Measurements from ENCODE around the gene SBK2.
"Not testable (repeated sequence)": the region's sequence is repeated elsewhere in the genome, so short reads cannot be mapped to it uniquely, and the experiment has no call there.

SBK2 gene

DNA sequence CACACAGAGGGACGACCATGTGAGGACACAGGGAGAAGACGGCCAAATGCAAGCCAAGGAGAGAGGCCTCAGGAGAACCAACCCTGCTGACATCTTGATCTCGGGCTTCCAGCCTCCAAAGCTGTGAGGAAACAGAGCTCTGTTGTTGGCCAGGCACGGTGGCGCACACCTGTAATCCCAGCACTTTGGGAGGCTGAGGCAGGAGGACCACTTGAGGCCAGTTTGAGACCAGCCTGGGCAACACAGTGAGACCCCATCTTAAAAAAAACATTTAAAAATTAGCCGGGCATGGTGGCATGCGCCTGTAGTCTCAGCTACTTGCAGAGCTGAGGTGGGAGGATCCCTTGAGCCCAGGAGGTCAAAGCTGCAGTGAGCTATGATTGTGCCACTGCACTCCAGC, 2.7 kb downstream of the SBK2 start:
- DNase-seq = not testable (repeated sequence)

DNA sequence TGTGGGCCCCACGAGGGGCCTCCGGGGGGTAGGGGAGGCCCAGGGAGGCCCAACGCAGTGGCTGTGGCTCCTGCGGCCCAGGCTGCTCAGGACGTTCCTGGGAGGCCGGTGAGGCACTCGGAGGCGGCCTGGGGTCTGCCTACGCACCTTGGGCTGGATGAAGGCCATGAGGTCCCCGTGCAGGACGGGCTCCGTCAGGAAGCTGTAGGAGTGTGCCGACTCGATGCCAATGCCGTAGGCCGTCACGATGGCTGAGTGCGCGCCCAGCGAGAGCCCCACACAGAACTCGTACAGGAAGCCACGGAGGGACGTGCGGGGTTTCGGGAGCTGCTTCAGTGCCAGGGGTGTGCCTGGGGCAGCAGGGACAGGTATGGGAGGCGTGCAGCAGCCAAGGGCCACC, 5.9 kb downstream of the SBK2 start:
- DNase-seq = no peak

DNA sequence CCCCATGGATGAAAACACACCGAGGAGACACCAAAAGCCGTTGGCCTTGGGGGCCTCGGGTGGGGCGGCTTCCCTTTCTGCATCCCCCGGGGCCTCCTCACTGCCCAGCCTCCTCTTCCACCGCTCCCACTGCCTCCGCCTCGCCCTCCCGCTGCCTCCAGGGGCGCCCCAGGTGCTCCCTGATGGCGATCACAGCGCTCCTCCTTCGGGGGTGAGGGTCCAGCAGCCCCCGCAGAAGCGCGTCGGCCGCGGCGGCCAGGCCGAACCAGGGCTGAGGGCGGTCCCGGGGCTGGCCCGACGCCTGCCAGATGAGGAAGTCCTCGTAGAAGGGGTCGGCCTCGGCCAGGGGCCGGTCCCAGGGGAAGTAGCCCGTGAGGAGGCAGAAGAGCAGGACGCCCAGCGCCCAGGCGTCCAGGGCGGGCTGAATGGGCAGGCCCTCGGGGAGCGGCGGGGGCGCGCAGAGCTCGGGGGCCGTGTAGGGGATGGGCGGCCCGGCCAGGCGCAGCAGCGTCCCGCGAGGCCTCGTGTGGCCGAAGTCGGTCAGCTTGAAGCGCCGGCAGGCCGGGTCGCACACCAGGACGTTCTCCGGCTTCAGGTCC, 7.2 kb downstream of the SBK2 start:
- DNase-seq = no peak

DNA sequence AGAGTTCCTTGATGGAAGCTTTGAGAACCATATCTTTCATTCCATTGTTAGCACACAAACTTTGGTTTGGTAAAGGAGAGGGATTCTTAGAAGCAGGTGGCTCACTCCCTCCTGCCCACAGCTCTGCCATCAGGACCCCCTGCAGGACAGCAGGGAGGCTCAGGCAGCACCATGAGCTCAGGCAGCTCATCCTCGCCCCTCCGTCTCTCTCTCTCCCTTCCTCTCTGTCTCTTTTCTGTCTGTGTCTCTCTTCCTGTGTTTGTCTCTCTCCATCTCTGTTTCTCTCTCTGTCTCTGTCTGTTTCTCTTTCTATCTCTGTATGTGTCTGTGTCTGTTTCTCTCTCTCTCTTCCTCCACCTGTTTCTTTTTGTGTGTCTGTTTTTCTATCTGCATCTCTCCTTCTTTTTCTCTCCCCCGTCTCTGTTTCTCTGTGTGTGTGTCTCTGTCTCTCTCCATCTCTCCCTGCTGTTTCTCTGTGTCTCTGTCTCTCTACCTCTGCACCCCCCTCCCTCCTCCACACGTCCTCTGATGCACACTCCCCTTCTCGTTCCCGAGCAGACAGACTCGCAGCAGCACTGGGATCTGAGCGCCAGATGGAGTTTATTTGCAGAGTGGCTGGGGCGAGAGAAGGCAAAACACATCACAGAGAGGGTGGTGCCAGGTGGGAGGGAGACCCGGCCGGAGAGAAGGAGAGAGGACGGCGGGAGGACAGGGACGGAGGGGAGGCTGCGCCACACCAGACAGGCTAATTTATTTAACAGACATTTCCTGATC, 8.7 kb downstream of the SBK2 start:
- DNase-seq = no peak

DNA sequence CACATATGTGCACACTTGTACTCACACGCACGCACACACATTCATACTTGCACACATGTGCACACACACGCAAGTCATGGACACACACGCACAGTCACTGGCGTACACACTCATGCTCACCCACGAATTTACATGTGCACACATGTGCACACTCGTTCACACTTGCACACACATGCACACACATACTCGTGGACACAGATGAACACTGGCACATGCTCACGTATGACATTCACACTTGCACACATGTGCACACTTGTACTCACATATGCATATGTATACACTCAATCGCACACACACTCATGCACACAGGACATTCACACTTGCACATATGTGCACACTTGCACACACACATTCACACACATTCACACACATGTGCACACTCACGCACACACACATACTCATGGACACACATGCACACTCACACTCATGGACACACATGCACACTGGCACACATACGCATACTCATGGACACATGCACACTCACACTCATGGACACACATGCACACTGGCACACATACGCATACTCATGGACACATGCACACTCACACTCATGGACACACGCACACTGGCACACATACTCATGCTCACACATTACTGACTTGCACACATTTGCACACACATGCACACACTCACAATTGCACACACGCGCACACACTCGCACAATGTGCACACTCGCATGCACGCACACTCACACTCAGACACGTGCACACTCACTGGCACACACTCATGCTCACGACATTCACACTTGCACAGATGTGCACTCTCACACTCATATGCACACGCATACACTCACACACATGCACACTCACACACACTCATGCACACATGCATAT, 9.5 kb downstream of the SBK2 start:
- DNase-seq = no peak

DNA sequence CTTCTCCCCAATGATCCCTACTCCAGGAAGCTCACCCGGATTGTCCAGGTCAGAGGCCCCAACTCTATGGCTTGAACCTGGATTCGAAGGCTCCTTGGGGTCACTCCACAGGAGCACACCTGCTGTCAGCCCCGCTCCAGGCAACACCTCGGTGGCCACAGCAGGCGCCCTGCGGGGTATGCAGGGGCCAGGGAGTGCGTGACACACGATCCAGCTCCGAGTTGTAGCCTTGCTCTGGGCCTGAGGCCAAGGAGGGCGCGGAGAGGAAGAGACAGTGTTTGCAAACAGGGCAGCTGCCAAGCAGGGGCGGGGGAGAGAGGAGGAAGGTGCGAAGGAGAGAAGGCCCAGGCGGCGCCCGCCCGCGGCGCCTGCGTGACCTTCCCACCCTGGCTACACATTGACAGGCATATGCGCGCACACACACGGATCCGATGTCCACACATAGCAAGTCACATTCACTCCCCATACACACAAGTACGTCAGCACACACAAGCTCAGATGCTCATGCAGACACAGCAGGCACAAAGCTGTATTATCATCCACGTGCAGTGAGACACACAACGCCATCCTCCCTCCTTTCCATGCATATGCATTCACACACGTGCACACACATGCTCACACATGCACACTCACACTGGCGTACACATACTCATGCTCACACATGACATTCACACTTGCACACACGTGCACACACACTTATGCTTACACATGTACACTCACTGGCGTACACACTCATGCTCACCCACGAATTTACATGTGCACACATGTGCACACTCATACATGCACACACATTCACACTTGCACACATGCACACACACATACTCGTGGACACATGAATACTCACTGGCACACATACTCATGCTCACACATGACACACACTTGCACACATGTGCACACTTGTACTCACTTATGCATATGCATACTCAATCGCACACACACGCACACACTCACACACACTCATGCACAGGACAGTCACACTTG, 10.4 kb downstream of the SBK2 start:
- peak in 1 of 2 donors; percentile 60 for DNase-seq

DNA sequence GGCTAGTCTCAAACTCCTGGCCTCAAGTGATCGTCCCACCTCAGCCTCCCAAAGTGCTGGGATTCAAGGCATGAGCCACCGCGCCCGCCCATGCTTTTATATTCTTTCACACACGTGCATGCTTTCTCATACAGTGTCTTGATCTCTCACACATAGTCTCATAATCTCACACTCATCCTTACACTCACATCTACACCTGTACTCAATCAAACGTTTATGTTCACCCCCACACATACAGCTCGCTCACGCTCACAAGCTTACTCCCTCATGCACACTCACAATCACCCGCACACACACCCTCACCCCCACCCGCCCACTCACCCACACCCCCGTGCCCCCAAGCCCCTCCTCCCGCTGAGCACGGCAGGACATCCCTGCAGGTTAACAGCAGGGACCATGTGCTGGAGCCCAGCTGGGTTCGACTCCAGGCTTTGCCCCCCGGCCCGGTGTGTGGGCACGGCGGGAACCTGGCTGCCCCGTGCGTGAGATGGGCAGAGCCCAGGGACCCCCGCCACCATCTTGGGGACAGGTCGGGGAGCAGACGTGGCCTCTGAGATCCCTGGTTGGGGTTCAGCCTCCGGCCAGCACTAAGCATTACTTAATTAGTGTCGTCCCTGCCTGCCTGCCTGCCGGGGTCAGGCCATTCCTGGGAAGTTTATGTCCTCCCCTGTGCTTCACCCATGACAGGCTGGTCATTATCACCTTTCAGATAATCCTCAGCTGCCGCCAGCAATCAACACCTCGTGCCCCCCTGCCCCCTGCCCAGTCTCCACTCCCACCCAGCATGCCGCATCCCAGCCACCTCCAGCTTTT, 11.4 kb downstream of the SBK2 start:
- DNase-seq = no peak

DNA sequence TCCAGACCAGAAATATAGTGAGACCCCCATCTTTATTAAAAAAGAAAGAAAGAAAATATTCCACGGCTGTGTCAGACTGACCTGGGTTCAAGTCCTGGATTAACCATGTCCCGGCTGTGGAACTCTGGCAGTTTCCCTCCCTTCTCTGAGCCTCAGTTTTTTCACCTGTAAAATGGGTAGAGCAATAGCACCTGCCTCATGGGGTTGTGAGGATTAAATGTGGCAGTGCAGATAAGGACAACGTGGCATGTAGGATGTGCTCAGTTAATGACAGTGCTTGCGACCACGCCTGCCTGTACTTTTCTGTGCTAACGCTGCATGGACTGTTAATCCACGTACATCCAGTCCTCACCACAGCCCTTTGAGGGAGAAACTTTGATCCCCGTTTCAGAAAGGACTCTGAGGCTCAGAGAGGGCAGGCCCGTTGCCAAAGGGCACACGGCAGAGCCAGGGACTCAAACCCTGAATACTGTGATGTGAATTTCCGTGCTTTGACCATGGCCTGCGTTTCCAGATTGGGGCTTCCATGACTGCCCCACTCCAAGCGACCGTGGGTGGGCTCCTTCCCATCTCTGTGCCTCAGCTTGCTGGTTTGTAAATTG, 16.1 kb downstream of the SBK2 start:
- no peak for DNase-seq

DNA sequence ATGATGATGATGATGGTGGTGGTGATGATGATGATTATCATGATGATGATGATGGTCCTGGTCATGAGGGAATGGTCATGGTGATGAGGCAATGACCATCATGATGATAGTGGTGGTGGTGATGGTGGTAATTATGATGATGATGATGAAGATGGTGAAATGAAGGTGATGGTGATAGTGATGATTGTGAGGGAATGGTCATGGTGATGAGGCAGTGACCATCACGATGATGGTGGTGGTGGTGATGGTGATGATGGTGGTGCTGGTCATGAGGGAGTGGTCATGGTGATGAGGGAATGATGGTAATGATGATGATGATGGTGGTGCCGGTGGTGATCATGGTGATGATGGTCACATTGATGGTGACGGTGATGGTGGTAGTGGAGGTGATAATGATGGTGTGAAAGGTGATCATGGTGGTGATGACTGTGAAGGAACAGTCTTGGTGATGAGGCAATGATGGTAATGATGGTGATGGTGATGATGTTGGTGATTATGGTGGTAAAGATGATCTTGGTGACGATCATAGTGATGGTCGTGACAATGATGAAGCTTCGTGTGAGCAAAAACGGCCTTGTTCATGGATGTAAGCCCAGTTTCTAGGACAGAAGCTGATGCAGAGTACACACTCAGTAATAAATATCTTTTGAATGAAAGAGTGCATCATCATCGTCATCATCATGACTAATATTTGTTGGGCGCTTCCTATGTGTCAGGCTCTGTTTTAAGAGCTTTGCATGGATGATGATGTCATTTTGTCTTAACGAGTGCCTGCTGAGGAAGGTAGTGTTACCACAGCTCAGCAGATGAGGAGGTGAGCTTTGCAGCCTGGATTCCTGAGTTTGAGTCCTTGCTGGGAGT, 17.3 kb downstream of the SBK2 start:
- no peak for DNase-seq

DNA sequence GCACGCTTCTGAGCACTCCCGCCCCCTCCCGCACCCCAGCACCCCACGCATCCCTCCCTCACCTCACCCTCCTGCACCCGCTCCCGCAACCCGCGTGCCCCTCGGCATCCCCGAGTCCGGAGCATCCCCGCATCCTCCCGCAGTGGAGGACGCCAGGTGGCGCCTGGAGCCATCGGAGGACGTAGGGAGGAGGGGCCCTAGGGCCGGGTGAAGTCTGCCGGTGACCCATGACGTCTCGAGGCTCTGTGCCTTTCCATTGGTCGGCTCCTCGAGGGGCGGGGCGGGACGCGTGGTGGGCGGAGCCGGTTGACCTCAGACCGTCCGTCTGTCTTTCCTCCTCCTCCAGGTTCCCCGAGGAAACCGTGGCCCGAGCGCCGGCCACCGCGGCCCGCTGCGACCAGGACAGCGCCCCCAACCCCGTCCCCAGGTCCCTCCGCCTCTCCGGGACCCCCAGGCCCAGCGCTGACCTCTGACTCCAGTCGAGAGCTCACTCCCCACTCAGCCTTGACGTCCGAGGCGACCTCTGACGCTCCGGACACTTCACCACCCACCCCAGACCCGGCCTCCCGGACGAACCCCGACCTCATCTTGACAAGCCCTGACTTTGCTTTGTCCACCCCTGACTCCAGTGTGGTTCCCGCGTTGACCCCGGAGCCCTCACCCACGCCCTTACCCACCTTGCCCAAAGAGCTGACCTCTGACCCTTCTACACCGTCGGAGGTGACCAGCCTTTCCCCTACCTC, 19.9 kb downstream of the SBK2 start:
- peak; percentile 81 to 92 for DNase-seq

DNA sequence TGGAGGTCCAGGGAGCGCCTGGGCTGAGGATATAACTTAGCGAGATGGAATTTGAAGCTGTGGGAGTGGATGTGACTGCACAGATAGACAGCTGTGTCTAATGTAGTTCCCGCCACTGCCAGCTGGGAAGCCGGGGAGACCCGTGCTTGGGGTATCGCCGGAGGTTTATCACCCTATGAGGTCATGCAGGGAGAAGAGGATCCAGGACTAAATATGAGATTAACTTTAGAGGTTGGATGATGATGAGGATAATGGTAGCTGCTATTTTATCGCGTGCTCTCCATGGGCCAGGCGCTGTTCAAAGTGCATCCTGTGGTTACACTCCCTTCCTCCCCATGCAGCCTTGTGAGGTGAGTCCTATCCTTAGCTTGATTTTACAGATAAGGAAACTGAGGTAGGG, 28.8 kb downstream of the SBK2 start:
- DNase-seq = no peak

DNA sequence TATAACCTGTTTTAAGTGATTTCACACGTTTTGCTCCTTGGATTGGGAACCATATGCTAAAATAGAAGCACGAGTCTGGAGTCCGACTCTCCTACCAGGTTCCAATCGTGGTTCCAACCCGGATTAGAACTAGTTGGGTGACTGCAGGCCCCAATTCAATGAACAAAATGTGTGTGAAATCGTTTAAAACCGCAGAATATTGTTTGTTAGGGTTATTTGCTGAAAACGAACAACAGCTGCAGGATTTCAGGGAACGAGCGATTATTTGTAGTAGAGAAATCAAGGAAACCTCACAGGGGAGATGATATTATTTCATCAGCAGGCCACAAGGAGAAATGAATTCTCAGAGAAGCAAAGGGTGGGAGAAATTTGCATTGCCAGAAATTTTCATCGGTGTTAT, 32.0 kb downstream of the SBK2 start:
- DNase-seq = no peak

DNA sequence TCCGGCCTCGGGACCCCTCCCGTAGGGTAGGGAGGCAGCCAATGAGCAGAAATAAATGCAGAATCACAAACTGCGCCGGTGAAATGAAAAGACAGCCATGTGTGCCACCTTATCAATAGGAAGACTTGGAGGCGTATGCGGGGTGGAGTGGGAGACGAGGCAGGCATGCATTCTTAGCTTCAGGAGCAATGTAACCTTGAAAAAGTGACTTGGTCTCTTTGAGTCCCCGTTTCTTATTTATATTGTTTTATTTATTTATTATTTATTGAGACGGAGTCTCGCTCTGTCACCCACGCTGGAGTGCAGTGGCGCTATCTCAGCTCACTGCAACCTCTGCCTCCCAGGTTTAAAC, 32.7 kb downstream of the SBK2 start:
- no peak for DNase-seq

DNA sequence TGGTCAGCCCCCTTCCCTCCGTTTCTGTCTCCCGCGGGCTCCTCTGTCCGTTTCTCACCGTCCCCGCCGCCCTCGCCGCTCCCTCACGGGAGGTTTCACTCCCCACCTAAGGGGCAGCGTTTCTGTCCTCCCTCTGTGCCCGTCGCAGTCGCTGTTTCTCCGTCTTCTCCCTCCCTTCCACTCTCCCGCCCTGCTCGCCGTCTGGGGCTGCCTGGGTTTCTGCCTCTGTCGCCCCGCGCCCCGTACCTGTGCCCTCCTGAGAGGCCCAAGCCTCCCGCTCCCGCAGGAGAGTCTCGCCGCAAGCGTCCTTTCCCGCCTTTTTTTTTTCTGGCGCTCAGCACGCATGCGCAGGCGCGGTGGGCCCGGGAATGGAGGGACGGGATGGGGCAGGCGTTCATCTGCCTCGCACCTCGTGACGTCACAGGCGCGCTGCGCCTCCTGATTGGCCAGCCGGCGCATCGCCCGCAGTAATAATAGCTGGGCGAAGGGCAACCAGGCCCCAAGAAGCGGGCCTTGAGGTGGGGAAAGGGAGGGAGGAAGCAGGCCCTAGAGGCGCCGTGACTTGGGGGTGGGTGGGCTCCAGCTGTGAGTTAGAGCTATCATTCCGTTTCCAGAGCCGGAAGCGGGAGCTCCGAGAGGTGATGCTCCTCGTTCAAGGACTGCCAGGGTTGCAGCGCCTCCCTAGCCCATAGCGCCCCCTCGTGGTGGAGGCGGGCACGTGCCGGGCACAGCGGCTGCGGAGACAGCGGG, 33.3 kb downstream of the SBK2 start:
- DNase-seq = peak; percentile 82 to 99

DNA sequence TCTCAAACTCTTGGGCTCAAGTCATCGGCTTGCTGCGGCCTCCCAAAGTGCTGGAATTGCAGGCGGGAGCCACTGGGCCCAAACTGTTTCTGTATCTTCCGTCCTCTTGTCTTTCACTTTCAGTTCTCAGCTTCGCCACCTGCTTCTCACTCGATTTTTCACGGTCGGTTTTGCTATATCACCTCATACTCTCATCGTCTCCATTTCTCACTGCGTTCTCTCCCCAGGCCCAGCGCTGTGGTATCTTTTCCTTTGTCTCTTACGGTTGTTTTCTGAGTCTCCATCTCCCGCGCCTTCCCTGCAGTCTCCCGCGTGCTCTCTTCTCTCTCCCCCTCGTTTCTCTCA, 33.8 kb downstream of the SBK2 start:
- no peak for DNase-seq

DNA sequence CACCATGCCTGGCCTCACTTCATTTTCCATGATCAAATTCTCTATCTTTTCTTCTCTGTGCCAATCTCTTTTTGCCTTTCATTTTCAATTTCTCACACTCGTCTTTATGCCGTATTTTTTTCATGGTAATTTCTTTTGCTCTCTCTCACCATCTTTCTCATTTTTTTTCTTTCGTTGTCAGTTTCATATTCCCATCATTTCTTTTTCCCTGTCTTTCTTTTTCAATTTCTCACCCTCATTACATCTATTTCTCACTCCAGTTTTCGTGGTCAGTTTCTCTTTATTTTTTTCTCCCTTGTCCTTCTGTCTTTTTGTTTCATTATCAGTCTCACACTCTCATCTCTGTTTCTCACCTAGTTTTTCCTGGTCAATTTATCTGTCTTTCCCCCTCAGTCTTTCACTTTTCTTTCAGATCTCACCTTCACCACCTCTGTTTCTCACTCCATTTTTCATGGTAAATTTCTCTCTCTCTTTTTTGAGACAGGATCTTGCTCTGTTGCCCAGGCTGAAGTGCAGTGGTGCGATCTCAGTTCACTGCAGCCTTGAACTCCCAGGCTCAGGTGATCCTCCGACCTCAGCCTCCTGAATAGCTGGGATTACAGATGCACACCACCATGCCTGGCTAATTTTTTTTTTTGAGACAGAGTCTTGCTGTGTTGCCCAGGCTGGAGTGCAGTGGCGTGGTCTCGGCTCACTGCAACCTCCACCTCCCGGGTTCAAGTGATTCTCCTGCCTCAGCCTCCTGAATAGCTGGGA, 34.6 kb downstream of the SBK2 start:
- no peak for DNase-seq

DNA sequence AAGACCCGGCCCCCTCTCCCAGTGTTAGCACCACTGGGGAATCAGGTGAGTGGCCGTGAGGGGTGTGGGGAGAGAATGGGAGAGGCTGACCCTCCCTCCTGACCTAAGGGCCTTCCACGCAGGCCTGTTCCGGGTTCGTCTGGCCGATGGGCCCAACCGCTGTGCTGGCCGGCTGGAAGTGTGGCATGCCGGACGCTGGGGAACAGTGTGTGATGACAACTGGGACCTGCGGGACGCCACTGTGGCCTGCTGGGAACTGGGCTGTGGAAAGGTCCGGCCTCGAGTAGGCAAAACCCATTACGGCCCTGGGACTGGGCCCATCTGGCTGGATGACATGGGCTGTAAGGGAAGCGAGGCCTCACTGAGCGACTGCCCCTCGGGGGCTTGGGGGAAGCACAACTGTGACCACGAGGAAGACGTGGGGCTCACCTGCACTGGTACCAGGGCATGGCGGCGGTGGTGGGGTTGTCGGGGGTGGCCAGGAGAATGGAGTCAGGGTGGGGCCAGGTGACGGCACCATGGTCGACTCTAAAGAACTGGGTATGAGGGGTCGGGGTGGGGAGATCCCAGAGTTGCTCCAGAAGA, 36.5 kb downstream of the SBK2 start:
- DNase-seq = no peak

Measured in bone marrow (tissue), 2 donors.